HG03442 (cell line): ENCODE measurements around the gene XPR1.
"Not testable (repeated sequence)": the region's sequence is repeated elsewhere in the genome, so short reads cannot be mapped to it uniquely, and the experiment has no call there.

Source experiments
- ATAC-seq: cut with Tn5 transposase; IDR thresholded peaks from one replicate; pipeline ENCODE4 v1.9.1; 2021; ENCODE audit warnings: mild to moderate bottlenecking, moderate library complexity; ENCODE audit not compliant: unreplicated experiment

Gene XPR1

DNA sequence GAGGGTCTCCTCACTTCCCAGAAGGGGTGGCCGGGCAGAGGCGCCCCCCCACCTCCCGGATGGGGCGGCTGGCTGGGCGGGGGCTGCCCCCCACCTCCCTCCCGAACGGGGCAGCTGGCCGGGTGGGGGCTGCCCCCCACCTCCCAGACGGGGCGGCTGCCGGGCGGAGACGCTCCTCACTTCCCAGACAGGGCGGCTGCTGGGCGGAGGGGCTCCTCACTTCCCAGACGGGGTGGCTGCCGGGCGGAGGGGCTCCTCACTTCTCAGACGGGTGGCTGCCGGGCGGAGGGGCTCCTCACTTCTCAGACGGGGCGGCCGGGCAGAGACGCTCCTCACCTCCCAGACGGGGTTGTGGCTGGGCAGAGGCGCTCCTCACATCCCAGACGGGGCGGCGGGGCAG, 78.9 kb downstream of the XPR1 start:
- ATAC-seq, result not testable (repeated sequence)

- ATAC-seq, result not testable (repeated sequence)
Observed at GRCh38 chr1:180711260-180711659, 79.4 kb downstream of the XPR1 start.

GRCh38 chr1:180720753-180721152, 88.9 kb downstream of the XPR1 start:
- ATAC-seq, result no peak

DNA sequence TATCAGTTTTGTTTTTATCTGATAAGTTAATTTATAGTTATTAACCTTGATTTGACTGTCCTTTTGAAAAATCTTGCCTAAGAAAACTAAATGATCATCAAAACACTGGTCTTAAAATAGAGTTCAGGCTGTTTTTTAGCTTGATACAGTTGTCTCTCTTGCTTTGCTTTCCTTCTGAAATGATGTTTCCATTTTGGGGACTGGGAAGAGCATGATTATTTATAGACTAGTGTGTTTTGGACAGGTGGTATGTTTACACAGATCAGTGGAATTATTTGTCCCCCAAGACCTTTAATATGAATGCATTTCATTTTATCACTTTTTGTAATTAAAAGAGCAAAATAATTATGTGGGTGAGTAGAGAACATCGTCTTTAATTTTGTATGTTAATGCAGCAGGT, 90.8 kb downstream of the XPR1 start:
- ATAC-seq, result no peak

- no peak for ATAC-seq
Observed at GRCh38 chr1:180724055-180724454, 92.2 kb downstream of the XPR1 start.

DNA sequence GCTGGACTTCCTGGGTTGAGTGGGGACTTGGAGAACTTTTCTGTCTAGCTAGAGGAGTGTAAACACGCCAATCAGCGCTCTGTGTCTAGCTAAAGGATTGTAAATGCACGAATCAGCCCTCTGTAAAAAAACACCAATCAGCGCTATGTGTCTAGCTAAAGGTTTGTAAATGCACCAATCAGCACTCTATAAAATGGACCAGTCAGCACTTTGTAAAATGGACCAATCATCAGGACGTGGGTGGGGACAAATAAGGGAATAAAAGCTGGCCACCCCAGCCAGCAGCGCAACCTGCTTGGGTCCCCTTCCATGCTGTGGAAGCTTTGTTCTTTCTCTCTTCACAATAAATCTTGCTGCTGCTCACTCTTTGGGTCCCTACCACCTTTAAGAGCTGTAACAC, 94.2 kb downstream of the XPR1 start:
- ATAC-seq, result not testable (repeated sequence)

- not testable (repeated sequence) for ATAC-seq
Observed at GRCh38 chr1:180727751-180728150, 95.9 kb downstream of the XPR1 start.

DNA sequence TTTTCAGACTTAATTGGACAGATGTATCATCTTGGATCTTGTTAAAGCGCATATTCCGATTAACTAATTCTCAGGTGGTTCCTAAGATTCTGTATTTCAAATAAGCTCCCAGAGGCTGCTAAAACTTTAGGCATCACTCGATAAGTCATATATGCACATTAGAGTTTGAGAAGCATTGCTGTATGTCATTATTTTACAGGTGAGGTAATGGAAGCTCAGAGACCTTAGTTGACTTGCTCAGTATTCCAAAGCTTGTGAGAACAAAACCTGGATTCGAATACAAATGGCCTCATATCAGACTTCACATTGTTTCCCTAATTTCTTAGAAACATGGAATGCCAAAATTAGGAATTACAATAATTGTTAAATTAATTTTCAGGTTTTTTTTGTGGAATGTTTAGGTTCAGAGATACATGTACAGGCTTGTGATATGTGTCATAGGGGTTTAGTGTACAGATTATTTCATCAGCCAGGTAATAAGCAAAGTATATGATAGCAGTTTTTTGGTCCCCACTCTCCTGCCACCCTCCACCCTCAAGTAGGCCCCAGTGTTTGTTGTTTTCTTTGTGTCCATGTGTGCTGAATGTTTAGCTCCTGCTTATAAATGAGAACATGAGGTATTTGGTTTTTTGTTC, 96.8 kb downstream of the XPR1 start:
- ATAC-seq, result no peak

GRCh38 chr1:180731131-180731530, 99.3 kb downstream of the XPR1 start:
- no peak for ATAC-seq

- no peak for ATAC-seq
Observed at GRCh38 chr1:180732866-180733265, 101.0 kb downstream of the XPR1 start.

DNA sequence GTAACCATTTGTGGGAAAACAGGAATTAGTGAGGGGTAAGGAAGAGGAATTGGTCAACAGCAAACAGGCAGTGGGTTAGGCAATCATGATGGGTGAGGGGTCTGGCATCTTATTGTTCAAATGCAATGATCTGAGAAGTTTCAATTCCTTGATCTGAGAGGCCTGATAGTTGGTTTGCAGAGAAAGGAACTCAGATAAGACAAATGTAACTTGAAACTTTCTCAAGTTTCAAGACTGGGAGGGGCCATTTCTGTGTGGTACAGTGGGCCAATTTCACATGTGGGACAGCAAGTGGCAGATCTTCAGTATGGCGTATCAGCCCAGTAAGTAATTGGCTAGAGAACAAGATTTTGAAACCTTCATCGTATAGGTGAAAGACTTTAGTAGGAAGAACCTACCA, 102.5 kb downstream of the XPR1 start:
- no peak for ATAC-seq

DNA sequence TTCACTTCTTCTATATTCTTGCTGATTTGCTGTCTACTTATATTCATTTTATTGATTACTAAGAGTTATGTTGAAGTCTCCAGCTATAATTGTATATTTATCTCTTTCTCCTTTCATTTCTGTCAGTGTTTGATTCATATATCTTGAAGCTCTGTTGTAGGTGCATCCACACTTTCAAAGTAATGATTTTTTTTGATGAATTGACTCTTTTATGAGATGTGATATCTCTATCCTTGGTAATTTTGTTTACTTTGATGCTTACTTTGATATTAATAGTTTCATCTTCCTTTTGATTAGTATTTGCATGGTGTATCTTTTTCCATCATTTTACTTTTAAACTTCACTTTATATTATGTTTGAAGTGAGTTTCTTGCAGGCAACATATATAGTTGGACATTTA, 110.8 kb downstream of the XPR1 start:
- no peak for ATAC-seq

- ATAC-seq, result no peak
Observed at GRCh38 chr1:180743868-180744267, 112.0 kb downstream of the XPR1 start.

DNA sequence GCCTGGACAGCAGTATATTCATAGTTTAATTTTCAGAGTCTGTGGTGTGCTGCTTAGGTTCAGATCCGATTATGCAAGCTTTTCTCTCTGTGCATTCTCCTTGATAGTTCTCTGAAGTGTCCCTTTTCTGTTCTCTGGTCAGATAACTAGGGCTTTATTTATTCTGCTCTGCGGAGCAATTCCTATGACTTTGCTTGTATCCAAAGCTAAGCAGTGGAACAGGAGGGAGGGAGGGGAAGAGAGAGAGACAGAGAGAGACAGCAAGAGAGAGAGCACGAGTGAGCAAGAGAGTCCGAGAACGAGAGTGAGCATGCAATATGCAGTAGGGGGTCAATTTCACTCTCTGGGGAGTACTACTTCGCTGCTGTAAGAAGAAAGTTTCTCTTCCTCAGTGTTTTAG, 113.3 kb downstream of the XPR1 start:
- no peak for ATAC-seq

DNA sequence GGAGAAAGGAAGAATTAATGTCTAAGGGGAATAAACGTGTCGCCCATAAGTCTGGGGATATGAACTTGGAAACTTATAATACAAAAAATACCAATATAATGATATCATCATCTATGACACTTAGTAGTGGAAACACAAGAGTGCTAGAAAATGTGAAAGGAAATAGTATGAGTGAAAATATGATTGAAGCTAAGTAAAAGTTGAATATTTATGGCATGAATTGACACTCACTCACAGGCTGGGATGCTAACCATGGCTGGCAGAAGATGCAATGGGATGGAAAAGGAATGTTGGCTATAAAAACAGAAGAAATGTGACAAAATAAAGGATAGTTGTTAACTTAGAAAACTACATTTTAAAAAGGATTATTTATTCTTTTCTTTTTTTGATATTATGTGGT, 120.1 kb downstream of the XPR1 start:
- no peak for ATAC-seq

DNA sequence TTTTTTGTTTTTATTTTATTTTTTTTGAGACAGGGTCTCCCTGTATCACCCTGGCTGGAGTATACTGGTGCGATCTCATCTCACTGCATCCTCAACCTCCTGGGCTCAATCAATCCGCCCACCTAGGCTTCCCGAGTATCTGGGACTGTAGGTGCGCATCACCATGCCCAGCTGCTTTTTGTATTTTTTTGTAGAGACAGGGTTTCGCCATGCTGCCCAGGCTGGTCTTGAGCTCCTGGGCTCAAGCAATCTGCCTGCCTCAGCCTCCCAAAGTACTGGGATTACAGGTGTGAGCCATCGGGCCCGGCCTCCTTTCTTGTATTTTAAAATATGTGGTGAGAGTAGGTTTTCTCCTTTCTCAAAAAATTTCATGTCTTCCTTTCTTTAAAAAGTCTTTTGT, 122.6 kb downstream of the XPR1 start:
- ATAC-seq, result no peak

DNA sequence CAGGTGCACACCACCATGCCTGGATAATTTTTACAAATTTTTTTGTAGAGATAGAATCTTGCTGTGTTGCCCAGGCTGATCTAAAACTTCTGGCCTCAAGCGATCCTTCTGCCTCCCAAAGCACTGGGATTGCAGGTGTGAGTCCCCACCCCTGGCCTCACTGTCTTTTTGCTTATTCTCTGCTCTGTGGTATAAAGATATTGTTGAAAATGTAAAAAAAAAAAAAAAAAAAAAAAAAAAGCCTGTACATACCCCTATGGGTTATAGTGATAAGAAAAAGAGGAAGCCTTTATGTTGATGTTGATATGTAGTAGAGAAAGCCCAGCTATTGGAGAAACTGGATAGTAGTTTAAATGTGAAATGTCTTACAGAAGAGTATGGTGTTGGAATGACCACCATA, 125.8 kb downstream of the XPR1 start:
- ATAC-seq, result no peak

DNA sequence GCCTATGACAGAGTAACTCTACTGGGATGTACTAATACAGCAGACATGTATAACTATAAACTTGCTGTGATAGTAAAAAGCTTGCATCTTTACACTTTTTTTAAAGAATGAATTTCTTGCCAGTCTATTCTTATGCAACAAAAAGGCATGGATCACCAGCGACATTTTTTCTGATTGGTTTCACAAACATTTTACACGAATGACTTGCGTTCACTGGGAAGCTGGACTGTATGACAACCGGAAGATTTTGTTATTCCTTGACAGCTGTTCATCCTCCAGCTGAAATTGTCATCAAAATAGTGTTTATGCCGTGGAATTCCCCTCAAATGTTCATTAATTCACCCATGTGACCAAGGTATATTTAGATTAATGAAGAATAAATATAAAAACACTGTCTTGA, 131.0 kb downstream of the XPR1 start:
- no peak for ATAC-seq

DNA sequence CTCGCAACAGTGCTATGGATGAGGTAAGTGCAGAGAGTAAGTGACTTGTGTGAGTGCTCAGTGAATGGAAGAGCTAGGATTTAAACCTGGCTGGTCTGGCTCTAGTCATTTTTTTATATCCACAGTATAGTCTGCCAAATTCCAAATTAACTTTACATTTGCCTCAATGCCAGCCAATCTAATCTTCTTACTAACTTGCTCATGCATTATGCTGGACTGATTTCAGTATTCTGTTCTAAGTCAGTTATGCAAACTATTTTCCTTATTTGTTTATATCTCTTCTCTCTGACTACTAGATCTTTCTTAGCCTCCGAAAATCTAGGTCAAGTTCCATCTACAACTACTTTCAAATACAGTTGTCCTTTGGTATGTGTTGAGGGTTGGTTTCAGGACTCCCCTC, 133.3 kb downstream of the XPR1 start:
- ATAC-seq, result no peak

GRCh38 chr1:180769889-180770288, 138.1 kb downstream of the XPR1 start:
- no peak for ATAC-seq

- no peak for ATAC-seq
Observed at GRCh38 chr1:180773210-180773865, 141.5 kb downstream of the XPR1 start.

DNA sequence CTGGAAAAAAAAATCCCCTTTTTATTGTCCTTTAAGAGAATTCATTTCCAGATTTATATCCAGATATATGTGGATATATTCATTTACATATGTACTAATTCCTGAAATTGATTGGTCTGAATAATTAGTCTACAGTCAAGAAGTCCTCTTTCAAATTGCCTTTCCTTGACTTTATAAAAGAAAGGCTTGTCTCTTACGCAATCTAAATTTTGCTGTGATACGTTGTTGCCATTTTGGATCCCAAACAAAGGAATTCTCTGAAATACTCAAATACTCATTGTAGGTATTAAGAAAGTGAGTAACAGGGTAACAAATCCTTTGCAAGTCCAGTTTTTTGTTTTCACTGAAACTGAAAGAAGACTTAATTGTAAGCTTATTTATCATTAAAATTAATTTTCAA, 144.0 kb downstream of the XPR1 start:
- ATAC-seq, result no peak
